Smooth muscle cell (in vitro differentiated cells): ENCODE measurements around the gene LYPD5. TPM values are rescaled to one million over a fixed set of nuclear protein-coding genes. Genes with fewer than 3 reads are reported as not detected.

Experiments used
- DNase-seq: peaks from one replicate; lab custom pipeline; 2025; ENCODE audit not compliant: unreplicated experiment; lab: John Stamatoyannopoulos, UW
- H2AFZ ChIP-seq: fragments of 200-600 bp; sonication (generic); 2 replicates; pipeline ENCODE4 v1.6.0; 2016; ENCODE audit warnings: antibody characterized with exemption, low read depth, mild to moderate bottlenecking
- H3F3A ChIP-seq: fragments of 200-600 bp; sonication (generic); 2 replicates; pipeline ENCODE4 v1.6.0; 2017; ENCODE audit warnings: antibody characterized with exemption, low read depth
- H3K27ac ChIP-seq: fragments of 200-600 bp; sonication (generic); 2 replicates; pipeline ENCODE4 v1.5.1; 2016; ENCODE audit warnings: low read depth, mild to moderate bottlenecking
- H3K27me3 ChIP-seq: fragments of 200-600 bp; sonication (generic); 2 replicates; pipeline ENCODE4 v1.6.1; 2016; ENCODE audit warnings: low read depth, mild to moderate bottlenecking
- H3K36me3 ChIP-seq: fragments of 200-600 bp; sonication (generic); 2 replicates; pipeline ENCODE4 v1.5.1; 2016; ENCODE audit warnings: low read depth
- H3K4me1 ChIP-seq: fragments of 200-600 bp; sonication (generic); 2 replicates; pipeline ENCODE4 v1.5.1; 2016; ENCODE audit warnings: low read depth
- H3K4me2 ChIP-seq: fragments of 200-600 bp; sonication (generic); 2 replicates; pipeline ENCODE4 v1.6.0; 2016; ENCODE audit warnings: mild to moderate bottlenecking
- H3K4me3 ChIP-seq: fragments of 200-600 bp; sonication (generic); 2 replicates; pipeline ENCODE4 v1.5.1; 2016; ENCODE audit warnings: mild to moderate bottlenecking
- H3K79me2 ChIP-seq: fragments of 200-600 bp; sonication (generic); 2 replicates; pipeline ENCODE4 v1.6.0; 2016; ENCODE audit warnings: low read depth, mild to moderate bottlenecking
- H3K9ac ChIP-seq: fragments of 200-600 bp; sonication (generic); 2 replicates; pipeline ENCODE4 v1.6.0; 2016; ENCODE audit warnings: low read depth
- H3K9me3 ChIP-seq: fragments of 200-600 bp; sonication (generic); replicated peaks from 2 replicates; pipeline ENCODE4 v1.5.1; 2016; ENCODE audit warnings: low read depth
- H4K20me1 ChIP-seq: fragments of 200-600 bp; sonication (generic); 2 replicates; pipeline ENCODE4 v1.6.0; 2016; ENCODE audit warnings: low read depth
- WGBS: methylation state at CpG from one replicate; pipeline ENCODE4 v1.1.7; 2016; ENCODE audit warnings: low lambda C conversion rate; 5-methylcytosine and 5-hydroxymethylcytosine counted together
- polyA plus RNA-seq: library from polyadenylated mRNA; unstranded; fragments of >200 nt; fragmentation: Nextera tagmentation; extraction: Ambion mirVana; gene quantifications from 2 replicates; pipeline ENCODE4 v1.2.1, GENCODE V29; 2016
- total RNA-seq: library from RNA; depleted of rRNA; stranded (reverse); fragments of >200 nt; gene quantifications from 2 replicates; pipeline ENCODE4 v1.2.3, GENCODE V29; 2014
- TF ChIP-seq, protein P1 (sequence below): fragments of 200-600 bp; sonication (generic); IDR thresholded peaks from 2 replicates; pipeline ENCODE4 v1.5.1; 2017; ENCODE audit warnings: borderline replicate concordance, mild to moderate bottlenecking, antibody characterized with exemption; ENCODE audit not compliant: insufficient read depth, poor library complexity, severe bottlenecking

LYPD5 gene
- total and polyA plus RNA-seq, 2 experiments from 2014 or later: 2.7 to 3.1 TPM

DNA sequence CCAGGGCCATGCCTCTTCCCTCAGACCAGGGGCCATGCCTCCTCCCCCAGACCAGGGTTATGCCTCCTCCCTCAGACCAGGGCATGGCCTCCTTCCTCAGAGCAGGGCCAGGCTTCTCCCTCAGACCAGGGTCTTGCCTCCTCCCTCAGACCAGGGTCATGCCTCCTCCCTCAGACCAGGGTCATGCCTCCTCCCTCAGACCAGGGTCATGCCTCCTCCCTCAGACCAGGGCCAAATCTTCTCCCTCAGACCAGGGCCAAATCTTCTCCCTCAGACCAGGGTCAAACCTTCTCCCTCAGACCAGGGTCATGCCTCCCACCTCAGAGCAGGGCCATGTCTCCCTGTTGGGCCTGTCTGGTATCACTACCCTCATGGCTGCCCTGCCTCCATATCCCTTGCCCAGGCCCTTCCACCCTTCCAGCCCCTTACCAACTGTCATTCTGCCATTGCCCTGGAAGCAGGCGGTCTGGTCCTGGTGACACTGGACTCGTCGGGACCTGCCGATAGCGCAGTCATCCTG is 4.2 kb downstream of the LYPD5 start:
- TF ChIP-seq, protein P1, sequence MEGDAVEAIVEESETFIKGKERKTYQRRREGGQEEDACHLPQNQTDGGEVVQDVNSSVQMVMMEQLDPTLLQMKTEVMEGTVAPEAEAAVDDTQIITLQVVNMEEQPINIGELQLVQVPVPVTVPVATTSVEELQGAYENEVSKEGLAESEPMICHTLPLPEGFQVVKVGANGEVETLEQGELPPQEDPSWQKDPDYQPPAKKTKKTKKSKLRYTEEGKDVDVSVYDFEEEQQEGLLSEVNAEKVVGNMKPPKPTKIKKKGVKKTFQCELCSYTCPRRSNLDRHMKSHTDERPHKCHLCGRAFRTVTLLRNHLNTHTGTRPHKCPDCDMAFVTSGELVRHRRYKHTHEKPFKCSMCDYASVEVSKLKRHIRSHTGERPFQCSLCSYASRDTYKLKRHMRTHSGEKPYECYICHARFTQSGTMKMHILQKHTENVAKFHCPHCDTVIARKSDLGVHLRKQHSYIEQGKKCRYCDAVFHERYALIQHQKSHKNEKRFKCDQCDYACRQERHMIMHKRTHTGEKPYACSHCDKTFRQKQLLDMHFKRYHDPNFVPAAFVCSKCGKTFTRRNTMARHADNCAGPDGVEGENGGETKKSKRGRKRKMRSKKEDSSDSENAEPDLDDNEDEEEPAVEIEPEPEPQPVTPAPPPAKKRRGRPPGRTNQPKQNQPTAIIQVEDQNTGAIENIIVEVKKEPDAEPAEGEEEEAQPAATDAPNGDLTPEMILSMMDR: no peak
- no peak overlapping the region for H3K9ac ChIP-seq
- peak overlapping the region; percentile 48 for H3K4me3 ChIP-seq
- no peaks in the 10 kb centered on the region for H3K79me2 ChIP-seq
- peak overlapping the region; percentile 81 for H3K4me2 ChIP-seq
- no peak for DNase-seq
- H3K36me3 ChIP-seq: no peaks in the 10 kb centered on the region
- no peaks in the 10 kb centered on the region for H3K9me3 ChIP-seq
- WGBS: 39% methylated on average over 5 of the region's 5 CpGs
- H3K4me1 ChIP-seq: no peaks in the 10 kb centered on the region
- H3K27me3 ChIP-seq: peaks cover 65% of the 10 kb centered on the region
- H4K20me1 ChIP-seq: no peaks in the 10 kb centered on the region
- peak overlapping the region; percentile 27 for H2AFZ ChIP-seq
- no peaks in the 10 kb centered on the region for H3F3A ChIP-seq
- no peak overlapping the region for H3K27ac ChIP-seq

DNA sequence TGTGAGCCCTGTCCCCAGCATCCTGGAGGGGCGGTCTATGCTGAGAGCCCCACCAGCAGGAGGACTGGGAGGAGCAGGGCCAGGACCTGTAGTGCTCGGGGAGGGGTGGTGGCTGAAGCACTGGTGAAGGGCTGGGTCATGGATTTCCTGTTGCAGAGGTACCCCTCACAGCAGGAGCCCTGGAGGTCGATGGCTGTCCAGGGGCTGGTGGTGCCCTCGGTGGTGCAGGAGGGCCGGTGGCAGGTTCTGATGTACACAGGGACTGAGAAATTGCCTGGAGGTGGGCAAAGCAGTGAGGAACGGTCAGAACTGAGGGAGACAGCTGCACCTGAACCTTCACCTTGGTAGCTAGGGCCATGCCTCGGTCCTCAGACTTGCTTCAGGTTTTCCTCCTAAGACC is 4.7 kb downstream of the LYPD5 start:
- TF ChIP-seq, protein P1: no peak
- Histone ChIP-seq H3K36me3 (no peaks in the 10 kb centered on the region), H2AFZ (no peak overlapping the region), H3K27ac (no peak overlapping the region), H3K27me3 (peaks cover 65% of the 10 kb centered on the region), H4K20me1 (no peaks in the 10 kb centered on the region), H3F3A (no peaks in the 10 kb centered on the region), H3K79me2 (no peaks in the 10 kb centered on the region), H3K4me3 (no peak overlapping the region), H3K9me3 (no peaks in the 10 kb centered on the region), H3K4me1 (no peaks in the 10 kb centered on the region), H3K4me2 (no peak overlapping the region), H3K9ac (no peak overlapping the region)
- 87% methylated on average over 7 of the region's 7 CpGs for WGBS
- no peak for DNase-seq

DNA sequence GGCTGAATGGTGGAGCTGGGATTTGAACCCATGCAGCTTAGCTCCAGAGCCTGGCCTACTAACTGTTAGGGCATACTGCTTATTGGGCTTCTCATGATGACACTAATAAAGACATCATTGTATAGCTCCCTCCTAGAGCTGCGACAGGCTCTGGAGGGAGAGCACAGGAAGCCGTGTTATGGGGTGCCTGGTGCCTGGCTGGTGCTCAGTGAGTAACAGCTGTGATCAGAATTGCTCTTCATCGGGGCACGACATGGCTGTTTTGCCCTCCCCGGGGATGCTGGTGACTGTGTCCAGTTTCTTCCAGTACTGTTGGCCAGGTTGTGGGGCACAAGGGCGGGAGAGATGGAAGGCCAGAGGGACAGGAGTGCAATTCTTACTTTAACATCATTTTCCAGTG is 5.1 kb downstream of the LYPD5 start:
- H3K9ac ChIP-seq: no peak overlapping the region
- no peaks in the 10 kb centered on the region for H3K79me2 ChIP-seq
- no peak overlapping the region for H3K4me2 ChIP-seq
- H3K4me1 ChIP-seq: no peaks in the 10 kb centered on the region
- H3K27me3 ChIP-seq: peaks cover 65% of the 10 kb centered on the region
- no peaks in the 10 kb centered on the region for H3F3A ChIP-seq
- H4K20me1 ChIP-seq: no peaks in the 10 kb centered on the region
- TF ChIP-seq, protein P1: no peak
- H3K4me3 ChIP-seq: no peak overlapping the region
- no peak for DNase-seq
- H3K9me3 ChIP-seq: no peaks in the 10 kb centered on the region
- H2AFZ ChIP-seq: no peak overlapping the region
- WGBS: 72% methylated on average over 6 of the region's 6 CpGs
- no peak overlapping the region for H3K27ac ChIP-seq
- H3K36me3 ChIP-seq: no peaks in the 10 kb centered on the region

DNA sequence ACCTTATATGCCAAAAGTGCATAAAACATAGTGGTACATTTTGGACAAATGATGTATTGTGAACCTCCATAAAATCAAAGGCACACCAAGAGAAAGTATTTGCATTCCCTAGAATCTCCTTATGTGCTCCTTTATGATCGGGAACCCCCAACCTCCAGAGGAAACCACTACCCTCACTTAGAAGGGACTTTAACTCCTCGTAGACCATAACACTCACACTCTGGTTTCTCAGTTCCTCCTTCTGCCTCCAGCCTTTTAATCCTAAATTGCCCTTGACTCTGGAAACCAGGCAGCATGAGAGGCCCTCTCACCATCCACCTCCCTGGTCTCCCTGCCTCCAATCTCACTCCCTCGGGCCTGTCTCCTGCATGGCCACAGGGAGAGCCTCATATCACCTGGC is 11.7 kb downstream of the LYPD5 start:
- TF ChIP-seq, protein P1: no peak

More for the DNA sequence above, 11.7 kb downstream of the LYPD5 start:
- no peak overlapping the region for H3K9ac ChIP-seq
- 72% methylated on average over 3 of the region's 3 CpGs for WGBS
- DNase-seq: no peak
- peaks cover 10% of the 10 kb centered on the region for H3K27me3 ChIP-seq
- no peak overlapping the region for H3K4me3 ChIP-seq
- no peaks in the 10 kb centered on the region for H3K79me2 ChIP-seq
- no peaks in the 10 kb centered on the region for H3K9me3 ChIP-seq
- no peak overlapping the region for H3K27ac ChIP-seq
- H3K4me2 ChIP-seq: no peak overlapping the region
- H3F3A ChIP-seq: no peaks in the 10 kb centered on the region
- no peak overlapping the region for H2AFZ ChIP-seq
- H3K36me3 ChIP-seq: no peaks in the 10 kb centered on the region
- no peaks in the 10 kb centered on the region for H3K4me1 ChIP-seq
- no peaks in the 10 kb centered on the region for H4K20me1 ChIP-seq
